ENCODE data around the gene MYH7.

- TF ChIP-seq CTCF (IDR thresholded peaks at IDR 0.05; ENCODE audit: insufficient read depth, low read depth, low read length) = no peak
- no peak for TF ChIP-seq EZH2 (IDR thresholded peaks at IDR 0.05; ENCODE audit: insufficient read depth, low read length)
Observed at GRCh38 chr14:23452237-23452636, 16.8 kb upstream of the MYH7 start.

Measured in astrocyte (in vitro differentiated cells and primary cell).